Measurements from ENCODE around the gene LIPJ. TPM values are rescaled to one million over a fixed set of nuclear protein-coding genes. Genes with fewer than 3 reads are reported as not detected.

Gene LIPJ
- polyA plus RNA-seq, 1 donor from 2014 or later, result 0.15 TPM

Small RNA genes lying within 50 kb of the gene (small RNA-seq; reads per million reads assigned to genes)
- 0 to 1.2 (median 0) reads per million in 3 experiments for gene RF00019

Other genes with a start within 250 kb of the LIPJ start
- gene RNLS, start 3.4 kb upstream of the LIPJ start, polyA plus RNA-seq, result 0.20 and 0.66 TPM in 2 replicates
- gene LIPF, start 77.7 kb downstream of the LIPJ start, polyA plus RNA-seq, result not detected in 2 replicates
- not detected in 2 replicates for gene LIPK, start 119.5 kb downstream of the LIPJ start, polyA plus RNA-seq
- not detected in 2 replicates for gene LIPN, start 173.3 kb downstream of the LIPJ start, polyA plus RNA-seq
- not detected in 2 replicates for gene LIPM, start 216.0 kb downstream of the LIPJ start, polyA plus RNA-seq

All from neural cell (in vitro differentiated cells).